ENCODE results near the gene PDSS2. TPM values are rescaled to one million over a fixed set of nuclear protein-coding genes. Genes with fewer than 3 reads are reported as not detected.

The PDSS2 gene
- total RNA-seq, 1 experiment from 2014 or later, result 16.3 TPM

DNA sequence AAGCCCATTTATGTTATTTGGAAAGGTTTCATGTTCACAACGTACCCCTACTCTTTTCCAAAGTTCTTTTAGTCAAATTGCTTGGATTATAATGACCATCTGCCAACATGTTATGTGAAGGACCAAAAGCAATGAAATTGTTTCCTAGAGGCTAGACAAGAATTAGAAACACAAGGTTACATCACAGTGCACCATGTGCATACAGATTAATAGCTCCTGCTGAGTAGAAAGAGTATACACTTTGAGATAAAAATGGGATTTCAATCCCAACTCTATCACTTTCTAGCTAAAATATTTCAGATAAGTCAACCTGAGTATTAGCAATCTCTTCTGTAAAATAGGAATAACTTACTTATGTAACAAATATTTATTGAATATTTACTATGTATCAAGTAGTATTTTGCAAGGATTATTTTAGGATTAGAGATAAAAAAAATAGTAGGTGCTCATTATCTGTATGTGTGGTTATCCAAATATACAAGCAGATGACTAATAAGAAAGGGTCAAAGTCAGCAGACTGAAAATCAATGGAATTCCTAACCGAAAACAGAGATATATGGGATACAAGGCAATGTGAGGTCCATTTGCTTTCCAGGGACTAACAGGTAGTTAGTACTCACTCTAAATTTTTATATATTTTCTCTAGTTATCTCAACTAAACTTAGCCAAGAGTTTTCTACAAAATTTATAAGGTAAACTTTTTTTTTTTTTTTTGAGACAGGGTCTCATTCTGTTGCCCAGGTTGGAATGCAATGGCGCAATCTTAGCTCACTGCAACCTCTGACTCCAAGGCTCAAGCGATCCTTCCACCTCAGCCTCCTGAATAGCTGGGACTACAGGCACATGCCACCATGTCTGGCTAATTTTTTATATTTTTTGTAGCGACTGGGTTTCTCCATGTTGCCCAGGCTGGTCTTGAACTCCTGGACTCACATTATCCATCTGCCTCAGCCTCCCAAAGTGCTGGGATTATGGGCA is 127.7 kb downstream of the PDSS2 start:
- peaks cover 18% of the 10 kb centered on the region for H3K4me1 ChIP-seq (ENCODE audit: low read length)
- no peak overlapping the region for H3K9ac ChIP-seq (ENCODE audit: low read length)
- H3K9me3 ChIP-seq (ENCODE audit: low read length), result no peaks in the 10 kb centered on the region
- no peaks in the 10 kb centered on the region for H4K20me1 ChIP-seq (ENCODE audit: insufficient read depth, low read depth, low read length)
- H3K4me2 ChIP-seq (ENCODE audit: low read depth, low read length, poor library complexity, severe bottlenecking), result peak overlapping the region; percentile 47
- H3K9me2 ChIP-seq (replicated peaks; ENCODE audit: insufficient read depth, low read length), result no peaks in the 10 kb centered on the region
- H3K79me2 ChIP-seq (ENCODE audit: low read length), result no peaks in the 10 kb centered on the region
- H3K36me3 ChIP-seq (ENCODE audit: insufficient read depth, low read length), result no peaks in the 10 kb centered on the region
- DNase-seq, result no peak
- no peaks in the 10 kb centered on the region for H3K27me3 ChIP-seq (ENCODE audit: low read length)
- H3K4me3 ChIP-seq (ENCODE audit: low read length), result no peak overlapping the region
- H3K27ac ChIP-seq (ENCODE audit: low read length), result peak overlapping the region; percentile 46; the same call in 1 of the 2 replicates
- H2AFZ ChIP-seq (ENCODE audit: low read length), result no peak overlapping the region

DNA sequence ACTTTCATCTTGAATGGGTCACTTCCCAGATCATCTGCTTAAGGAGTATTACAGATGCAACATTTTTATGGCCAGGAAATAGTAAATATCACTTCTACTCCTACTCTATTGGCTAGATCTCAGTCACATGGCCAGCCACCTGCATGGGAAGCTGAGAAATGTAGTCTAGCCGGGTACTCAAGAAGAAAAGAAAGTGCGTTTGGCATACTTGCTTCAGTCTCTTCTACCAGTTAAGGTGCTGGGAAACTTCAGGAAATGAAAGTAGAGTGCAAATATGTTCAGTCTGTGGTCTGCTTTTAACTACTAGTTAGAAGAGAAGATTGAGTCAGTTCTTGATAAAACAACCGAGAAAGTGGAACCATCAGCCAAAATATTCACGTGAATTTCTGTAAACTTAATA is 129.2 kb downstream of the PDSS2 start:
- Histone ChIP-seq H3K4me2 (ENCODE audit: low read depth, low read length, poor library complexity, severe bottlenecking) (peak overlapping the region; percentile 47), H3K27ac (ENCODE audit: low read length) (peak overlapping the region; percentile 46), H3K36me3 (ENCODE audit: insufficient read depth, low read length) (no peaks in the 10 kb centered on the region), H3K27me3 (ENCODE audit: low read length) (no peaks in the 10 kb centered on the region), H3K4me3 (ENCODE audit: low read length) (no peak overlapping the region), H4K20me1 (ENCODE audit: insufficient read depth, low read depth, low read length) (no peaks in the 10 kb centered on the region), H3K79me2 (ENCODE audit: low read length) (no peaks in the 10 kb centered on the region), H3K4me1 (ENCODE audit: low read length) (peaks cover 18% of the 10 kb centered on the region), H2AFZ (ENCODE audit: low read length) (no peak overlapping the region), H3K9ac (ENCODE audit: low read length) (no peak overlapping the region), H3K9me2 (replicated peaks; ENCODE audit: insufficient read depth, low read length) (no peaks in the 10 kb centered on the region), H3K9me3 (ENCODE audit: low read length) (no peaks in the 10 kb centered on the region)
- DNase-seq, result peak; percentile 65

GRCh38 chr6:107329063-107329860 is 130.1 kb downstream of the PDSS2 start:
- no peaks in the 10 kb centered on the region for H3K79me2 ChIP-seq (ENCODE audit: low read length)
- no peak for DNase-seq
- H3K4me3 ChIP-seq (ENCODE audit: low read length), result no peak overlapping the region
- no peaks in the 10 kb centered on the region for H3K36me3 ChIP-seq (ENCODE audit: insufficient read depth, low read length)
- H3K9ac ChIP-seq (ENCODE audit: low read length), result no peak overlapping the region
- no peaks in the 10 kb centered on the region for H3K9me2 ChIP-seq (replicated peaks; ENCODE audit: insufficient read depth, low read length)
- no peaks in the 10 kb centered on the region for H3K9me3 ChIP-seq (ENCODE audit: low read length)
- H3K4me2 ChIP-seq (ENCODE audit: low read depth, low read length, poor library complexity, severe bottlenecking), result no peak overlapping the region
- no peak overlapping the region for H3K27ac ChIP-seq (ENCODE audit: low read length)
- no peaks in the 10 kb centered on the region for H3K27me3 ChIP-seq (ENCODE audit: low read length)
- H3K4me1 ChIP-seq (ENCODE audit: low read length), result peaks cover 18% of the 10 kb centered on the region
- H4K20me1 ChIP-seq (ENCODE audit: insufficient read depth, low read depth, low read length), result no peaks in the 10 kb centered on the region
- H2AFZ ChIP-seq (ENCODE audit: low read length), result no peak overlapping the region

DNA sequence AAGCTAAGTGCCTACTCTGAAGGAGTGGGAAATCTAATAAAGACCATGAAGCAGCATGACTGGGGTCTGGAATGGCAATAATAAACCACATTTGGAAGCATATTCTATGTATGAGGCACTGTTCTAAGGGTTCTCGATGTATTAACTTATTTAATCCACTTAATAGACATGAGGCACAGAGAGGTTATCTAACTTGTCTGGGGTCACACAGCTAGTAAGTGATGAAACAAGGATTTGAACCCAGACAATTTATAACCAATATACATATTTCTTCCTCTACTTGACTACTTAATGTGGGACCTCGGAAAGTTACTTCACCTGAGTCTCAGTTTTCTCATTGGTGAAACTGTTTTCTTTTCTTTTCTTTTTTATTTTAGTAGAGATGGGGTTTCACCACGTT is 131.3 kb downstream of the PDSS2 start:
- DNase-seq, result no peak
- no peaks in the 10 kb centered on the region for H3K79me2 ChIP-seq (ENCODE audit: low read length)
- H3K9me2 ChIP-seq (replicated peaks; ENCODE audit: insufficient read depth, low read length), result no peaks in the 10 kb centered on the region
- no peak overlapping the region for H3K4me3 ChIP-seq (ENCODE audit: low read length)
- H3K27me3 ChIP-seq (ENCODE audit: low read length), result no peaks in the 10 kb centered on the region
- H4K20me1 ChIP-seq (ENCODE audit: insufficient read depth, low read depth, low read length), result no peaks in the 10 kb centered on the region
- no peak overlapping the region for H3K27ac ChIP-seq (ENCODE audit: low read length)
- H2AFZ ChIP-seq (ENCODE audit: low read length), result no peak overlapping the region
- H3K9ac ChIP-seq (ENCODE audit: low read length), result no peak overlapping the region
- H3K36me3 ChIP-seq (ENCODE audit: insufficient read depth, low read length), result no peaks in the 10 kb centered on the region
- H3K4me2 ChIP-seq (ENCODE audit: low read depth, low read length, poor library complexity, severe bottlenecking), result no peak overlapping the region
- H3K4me1 ChIP-seq (ENCODE audit: low read length), result peaks cover 18% of the 10 kb centered on the region
- no peaks in the 10 kb centered on the region for H3K9me3 ChIP-seq (ENCODE audit: low read length)

- H3K27me3 ChIP-seq (ENCODE audit: low read length), result no peaks in the 10 kb centered on the region
- H4K20me1 ChIP-seq (ENCODE audit: insufficient read depth, low read depth, low read length), result no peaks in the 10 kb centered on the region
- no peak overlapping the region for H3K4me3 ChIP-seq (ENCODE audit: low read length)
- H3K4me2 ChIP-seq (ENCODE audit: low read depth, low read length, poor library complexity, severe bottlenecking), result no peak overlapping the region
- no peaks in the 10 kb centered on the region; the same call in 1 of the 2 replicates for H3K4me1 ChIP-seq (ENCODE audit: low read length)
- no peaks in the 10 kb centered on the region for H3K36me3 ChIP-seq (ENCODE audit: insufficient read depth, low read length)
- no peak overlapping the region for H3K27ac ChIP-seq (ENCODE audit: low read length)
- no peaks in the 10 kb centered on the region for H3K9me2 ChIP-seq (replicated peaks; ENCODE audit: insufficient read depth, low read length)
- H3K79me2 ChIP-seq (ENCODE audit: low read length), result no peaks in the 10 kb centered on the region
- no peak for DNase-seq
- H3K9ac ChIP-seq (ENCODE audit: low read length), result no peak overlapping the region
- no peak overlapping the region for H2AFZ ChIP-seq (ENCODE audit: low read length)
- no peaks in the 10 kb centered on the region for H3K9me3 ChIP-seq (ENCODE audit: low read length)
Measured at GRCh38 chr6:107323133-107323785, 136.1 kb downstream of the PDSS2 start.

DNA sequence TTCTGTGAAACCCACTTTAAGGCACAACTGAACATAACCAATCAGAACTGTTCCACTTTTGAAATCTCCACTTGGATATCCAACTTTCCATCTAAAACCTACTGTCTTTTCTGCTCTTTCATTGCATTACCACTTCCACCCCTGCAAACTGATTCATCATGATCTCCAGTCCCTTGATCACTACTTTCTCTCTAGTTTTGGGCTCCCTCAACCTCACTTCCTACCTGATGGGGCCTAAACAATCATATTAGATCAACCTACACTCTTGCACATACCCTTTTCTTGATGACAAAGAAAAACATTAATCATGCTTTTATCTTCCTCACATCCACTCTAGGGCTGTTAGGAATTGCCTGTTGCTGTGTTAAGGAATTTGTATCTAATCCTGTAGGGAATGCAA is 137.6 kb downstream of the PDSS2 start:
- Histone ChIP-seq H3K9ac (ENCODE audit: low read length) (no peak overlapping the region), H3K79me2 (ENCODE audit: low read length) (peaks cover 2% of the 10 kb centered on the region), H2AFZ (ENCODE audit: low read length) (no peak overlapping the region), H3K4me2 (ENCODE audit: low read depth, low read length, poor library complexity, severe bottlenecking) (no peak overlapping the region), H3K27me3 (ENCODE audit: low read length) (no peaks in the 10 kb centered on the region), H3K4me1 (ENCODE audit: low read length) (peaks cover 14% of the 10 kb centered on the region), H3K4me3 (ENCODE audit: low read length) (no peak overlapping the region), H3K9me3 (ENCODE audit: low read length) (no peaks in the 10 kb centered on the region), H3K9me2 (replicated peaks; ENCODE audit: insufficient read depth, low read length) (no peaks in the 10 kb centered on the region), H3K36me3 (ENCODE audit: insufficient read depth, low read length) (no peaks in the 10 kb centered on the region), H3K27ac (ENCODE audit: low read length) (no peak overlapping the region), H4K20me1 (ENCODE audit: insufficient read depth, low read depth, low read length) (peaks cover 3% of the 10 kb centered on the region; the same call in 1 of the 2 replicates)
- no peak for DNase-seq

DNA sequence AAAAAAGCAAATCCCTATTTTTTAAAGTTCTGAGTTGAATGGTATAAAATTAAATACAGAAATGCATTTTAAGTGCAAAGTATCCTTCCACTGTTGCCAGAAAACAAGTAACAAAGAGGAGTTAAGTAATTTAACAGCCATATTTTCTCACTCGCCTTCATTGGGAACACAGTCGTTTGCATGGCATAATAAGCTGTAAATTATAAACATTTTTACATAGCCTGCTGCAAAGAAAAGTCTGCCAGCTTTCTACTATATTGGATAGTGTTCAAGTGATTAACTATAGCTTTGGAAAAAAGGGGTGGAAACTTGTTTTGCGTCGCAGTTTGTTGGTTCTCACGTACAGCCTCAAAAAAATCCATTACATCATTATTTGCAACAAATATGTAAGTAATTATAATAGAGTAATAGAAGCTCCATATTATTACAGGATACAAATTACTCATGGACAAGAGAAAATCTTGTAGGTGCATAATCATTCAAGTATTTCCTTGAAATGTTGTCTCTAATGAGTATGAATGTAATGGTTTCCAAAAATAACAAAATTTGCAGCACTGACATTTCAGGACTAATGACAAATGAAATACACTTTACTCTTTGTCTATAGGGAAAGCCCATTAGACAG is 139.3 kb downstream of the PDSS2 start:
- no peak for DNase-seq
- Histone ChIP-seq H3K9me3 (ENCODE audit: low read length) (no peaks in the 10 kb centered on the region), H3K36me3 (ENCODE audit: insufficient read depth, low read length) (no peaks in the 10 kb centered on the region), H3K27ac (ENCODE audit: low read length) (no peak overlapping the region), H4K20me1 (ENCODE audit: insufficient read depth, low read depth, low read length) (peaks cover 3% of the 10 kb centered on the region; the same call in 1 of the 2 replicates), H3K9ac (ENCODE audit: low read length) (no peak overlapping the region), H3K27me3 (ENCODE audit: low read length) (no peaks in the 10 kb centered on the region), H2AFZ (ENCODE audit: low read length) (no peak overlapping the region), H3K4me1 (ENCODE audit: low read length) (peaks cover 31% of the 10 kb centered on the region), H3K4me2 (ENCODE audit: low read depth, low read length, poor library complexity, severe bottlenecking) (no peak overlapping the region), H3K79me2 (ENCODE audit: low read length) (peaks cover 2% of the 10 kb centered on the region), H3K4me3 (ENCODE audit: low read length) (no peak overlapping the region), H3K9me2 (replicated peaks; ENCODE audit: insufficient read depth, low read length) (no peaks in the 10 kb centered on the region)
